Activated T-cell treated with anti-CD3 and anti-CD28 coated beads, Interleukin-2, amount 50 U/mL, for 4 hours (primary cell): ENCODE data around the gene HSPA5. TPM values are rescaled to one million over a fixed set of nuclear protein-coding genes. Genes with fewer than 3 reads are reported as not detected.
A peak's percentile ranks its signal among the peaks of the same experiment; 100 is the strongest.
"Not testable (repeated sequence)": the region's sequence is repeated elsewhere in the genome, so short reads cannot be mapped to it uniquely, and the experiment has no call there.

Experiments
- ATAC-seq, 2 donors: fragments of 200-7000 bp; cut with Tn5 transposase; one replicate each; pipeline ENCODE4 v1.10.0; 2021
- DNase-seq: peaks from one replicate; pipeline ENCODE4 v3.0.0-alpha.2; 2020
- H3K27me3 Mint-ChIP-seq: one replicate; pipeline ENCODE4 v1.8.0; 2021; ENCODE audit warnings: low read depth, mixed read lengths
- H3K36me3 Mint-ChIP-seq: one replicate; pipeline ENCODE4 v1.8.0; 2022; ENCODE audit warnings: mixed read lengths; ENCODE audit not compliant: insufficient read depth
- H3K4me1 Mint-ChIP-seq: one replicate; pipeline ENCODE4 v1.8.0; 2021; ENCODE audit warnings: low read depth, mixed read lengths
- H3K4me3 Mint-ChIP-seq: one replicate; pipeline ENCODE4 v1.8.0; 2021; ENCODE audit warnings: mild to moderate bottlenecking, moderate library complexity, mixed read lengths
- H3K9me3 Mint-ChIP-seq: one replicate; pipeline ENCODE4 v1.8.0; 2021; ENCODE audit warnings: mixed read lengths
- total RNA-seq, 3 donors: library from RNA; stranded (reverse); gene quantifications; one replicate each; pipeline ENCODE4 v1.2.1, GENCODE V29; 2021

HSPA5 gene
- total RNA-seq, 3 donors from 2014 or later: 303 to 366 (median 310) TPM

DNA sequence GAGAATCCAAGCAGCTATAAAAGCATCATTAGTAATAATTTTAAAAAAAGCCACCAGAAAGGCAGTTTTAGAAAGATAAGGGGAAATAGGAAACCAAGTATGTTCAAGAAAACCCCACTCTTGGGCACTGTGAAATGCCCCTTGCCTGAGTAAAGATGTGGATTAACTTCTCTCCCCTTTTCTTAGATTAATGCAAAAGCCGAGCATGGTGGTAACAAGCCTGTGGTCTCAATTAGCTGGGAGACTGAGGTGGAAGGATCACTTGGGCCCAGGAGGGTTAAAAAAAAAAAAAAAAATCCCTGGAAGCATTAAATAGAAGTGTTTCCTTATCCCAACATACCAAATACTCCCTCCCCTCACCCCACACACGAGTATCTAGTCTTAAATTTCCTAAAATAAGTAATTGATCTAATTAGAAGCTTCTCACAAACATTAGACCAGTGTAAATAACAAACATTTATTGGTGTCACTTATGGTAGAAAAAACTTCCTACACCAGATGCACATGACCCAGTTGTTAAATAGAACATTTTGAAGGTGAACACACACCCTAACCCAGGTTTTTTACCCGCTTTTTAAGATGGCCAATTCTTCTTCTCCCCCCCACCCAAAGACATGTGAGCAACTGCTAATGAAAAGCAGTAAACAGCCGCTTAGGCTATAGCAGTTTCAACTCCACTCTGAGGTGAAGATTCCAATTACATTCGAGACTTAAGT is 5.2 kb downstream of the HSPA5 start:
- no peak for ATAC-seq
- H3K4me1 Mint-ChIP-seq: peaks cover 45% of the 10 kb centered on the region
- DNase-seq: no peak

DNA sequence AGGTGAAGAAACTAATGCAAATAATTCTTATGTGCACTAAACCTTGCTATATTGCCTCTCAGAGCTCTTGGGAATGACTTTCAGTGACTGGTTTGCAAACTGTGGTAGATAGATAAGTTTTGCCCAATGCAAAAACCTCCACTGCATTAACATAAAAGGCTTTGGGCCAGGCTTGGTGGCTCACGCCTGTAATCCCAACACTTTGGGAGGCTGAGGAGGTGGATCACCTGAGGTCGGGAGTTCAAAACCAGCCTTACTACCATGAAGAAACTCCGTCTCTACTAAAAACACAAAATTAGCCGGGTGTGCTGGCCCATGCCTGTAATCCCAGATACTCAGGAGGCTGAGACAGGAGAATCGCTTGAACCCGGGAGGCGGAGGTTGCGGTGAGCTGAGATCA is 7.0 kb downstream of the HSPA5 start:
- not testable (repeated sequence) for H3K27me3 Mint-ChIP-seq, ATAC-seq, H3K4me3 Mint-ChIP-seq, DNase-seq, H3K9me3 Mint-ChIP-seq
- H3K36me3 Mint-ChIP-seq: peaks cover 46% of the 10 kb centered on the region
- H3K4me1 Mint-ChIP-seq: peaks cover 43% of the 10 kb centered on the region

More for the DNA sequence above, 5.2 kb downstream of the HSPA5 start:
- peaks cover 59% of the 10 kb centered on the region for H3K36me3 Mint-ChIP-seq
- H3K4me3 Mint-ChIP-seq: peak overlapping the region; percentile 99
- H3K9me3 Mint-ChIP-seq: no peaks in the 10 kb centered on the region
- no peaks in the 10 kb centered on the region for H3K27me3 Mint-ChIP-seq

DNA sequence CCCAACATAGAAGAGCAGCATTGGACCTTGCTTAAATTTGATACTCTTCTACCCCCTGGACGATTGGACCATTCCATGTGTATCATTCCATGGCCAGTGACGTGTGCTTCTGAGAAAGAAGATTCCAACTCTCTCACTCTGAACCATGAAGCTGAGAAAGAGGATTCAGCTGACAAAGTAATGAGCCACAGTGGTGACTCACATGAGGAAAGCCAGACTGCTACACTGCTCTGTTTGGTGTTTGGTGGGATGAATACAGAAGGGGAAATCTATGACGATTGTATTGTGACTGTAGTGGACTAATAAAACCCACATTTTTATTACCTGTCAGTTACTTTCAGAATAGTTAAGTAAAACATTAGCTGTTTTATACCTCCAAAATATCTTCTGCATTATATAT is 7.5 kb downstream of the HSPA5 start:
- no peaks in the 10 kb centered on the region for H3K27me3 Mint-ChIP-seq
- no peaks in the 10 kb centered on the region for H3K9me3 Mint-ChIP-seq
- H3K4me3 Mint-ChIP-seq: no peak overlapping the region
- DNase-seq (no peak), ATAC-seq (peak in 1 of 2 donors; percentile 30)
- peaks cover 42% of the 10 kb centered on the region for H3K36me3 Mint-ChIP-seq
- H3K4me1 Mint-ChIP-seq: peaks cover 39% of the 10 kb centered on the region

DNA sequence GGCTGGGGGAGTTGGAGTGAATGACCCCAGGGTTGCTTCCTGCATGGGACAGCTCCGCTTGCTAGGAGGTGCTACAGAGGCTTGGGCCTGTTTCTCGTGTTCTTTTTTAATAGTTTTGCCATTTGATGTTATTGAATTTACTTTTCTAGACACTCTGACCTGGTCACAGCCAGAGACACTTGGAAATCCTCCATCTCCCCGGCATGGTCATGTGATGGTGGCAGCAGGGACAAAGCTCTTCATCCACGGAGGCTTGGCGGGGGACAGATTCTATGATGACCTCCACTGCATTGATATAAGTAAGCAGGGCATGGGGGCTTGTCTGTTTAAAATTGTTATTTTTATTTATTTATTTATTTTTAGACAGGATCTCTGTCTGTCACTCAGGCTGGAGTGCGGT is 13.4 kb downstream of the HSPA5 start:
- DNase-seq: no peak
- Mint-ChIP-seq H3K27me3 (no peaks in the 10 kb centered on the region), H3K9me3 (no peaks in the 10 kb centered on the region), H3K36me3 (peaks cover 14% of the 10 kb centered on the region), H3K4me1 (no peaks in the 10 kb centered on the region), H3K4me3 (no peak overlapping the region)
- no peak for ATAC-seq

DNA sequence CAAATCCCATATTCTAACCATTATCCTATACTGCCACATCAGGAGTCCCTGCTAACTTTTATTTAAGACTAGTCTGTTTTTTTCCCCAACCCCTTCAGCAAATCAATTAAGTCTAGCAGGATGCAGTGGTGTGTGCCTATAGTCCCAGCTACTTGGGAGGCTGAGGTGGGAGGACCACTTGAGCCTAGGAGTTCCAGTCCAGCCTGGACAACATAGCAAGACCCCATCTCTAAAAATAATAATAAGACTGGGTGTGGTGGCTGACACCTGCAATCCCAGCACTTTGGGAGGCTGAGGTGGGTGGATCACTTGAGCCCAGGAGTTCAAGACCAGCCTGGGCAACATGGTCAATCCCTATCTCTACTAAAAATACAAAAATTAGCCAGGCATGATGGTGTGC is 16.3 kb downstream of the HSPA5 start:
- not testable (repeated sequence) for H3K9me3 Mint-ChIP-seq, H3K4me3 Mint-ChIP-seq, DNase-seq, H3K4me1 Mint-ChIP-seq, ATAC-seq, H3K27me3 Mint-ChIP-seq
- peaks cover 13% of the 10 kb centered on the region for H3K36me3 Mint-ChIP-seq

DNA sequence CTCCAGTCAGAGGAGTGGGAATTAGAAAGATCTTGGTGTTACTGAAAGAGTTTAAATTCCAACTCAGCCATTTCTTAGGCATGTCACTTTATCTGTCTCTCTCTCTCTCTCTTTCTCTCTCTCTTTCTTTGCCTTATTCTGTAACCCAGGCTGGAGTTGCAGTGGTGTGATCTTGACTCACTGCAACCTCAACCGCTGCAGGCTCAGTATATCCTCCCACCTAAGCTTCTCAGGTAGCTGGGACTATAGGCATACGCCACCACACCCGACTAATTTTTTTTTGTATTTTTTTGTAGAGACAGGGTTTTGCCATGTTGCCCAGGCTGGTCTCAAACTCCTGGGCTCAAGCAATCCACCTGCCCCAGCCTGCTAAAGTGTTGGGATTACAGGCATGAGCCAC is 22.5 kb downstream of the HSPA5 start:
- DNase-seq (no peak), ATAC-seq (no peak)
- Mint-ChIP-seq H3K4me3 (no peak overlapping the region), H3K36me3 (peaks cover 15% of the 10 kb centered on the region), H3K4me1 (no peaks in the 10 kb centered on the region), H3K27me3 (no peaks in the 10 kb centered on the region), H3K9me3 (no peaks in the 10 kb centered on the region)

DNA sequence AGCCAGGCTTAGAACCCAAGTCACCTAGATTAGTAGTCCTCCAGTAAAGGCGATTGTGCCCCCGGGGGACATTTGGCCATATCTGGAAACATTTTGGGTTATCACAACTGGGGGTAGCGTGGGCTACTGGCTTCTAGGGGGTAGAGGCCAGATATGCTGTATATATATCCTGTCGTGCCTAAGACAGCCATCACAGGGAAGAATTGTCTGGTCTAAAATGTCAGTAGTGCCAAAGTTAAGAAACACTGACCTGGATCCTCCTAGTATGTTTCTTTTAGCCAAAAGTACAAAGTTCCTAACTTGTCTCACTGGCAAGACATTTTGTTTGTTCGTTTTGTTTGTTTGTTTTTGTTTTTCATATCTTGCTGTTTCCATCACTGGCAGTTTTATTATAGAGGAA is 27.0 kb downstream of the HSPA5 start:
- H3K9me3 Mint-ChIP-seq: no peaks in the 10 kb centered on the region
- DNase-seq: no peak
- H3K36me3 Mint-ChIP-seq: peaks cover 21% of the 10 kb centered on the region
- no peak for ATAC-seq
- no peaks in the 10 kb centered on the region for H3K4me1 Mint-ChIP-seq
- no peak overlapping the region for H3K4me3 Mint-ChIP-seq
- H3K27me3 Mint-ChIP-seq: no peaks in the 10 kb centered on the region

DNA sequence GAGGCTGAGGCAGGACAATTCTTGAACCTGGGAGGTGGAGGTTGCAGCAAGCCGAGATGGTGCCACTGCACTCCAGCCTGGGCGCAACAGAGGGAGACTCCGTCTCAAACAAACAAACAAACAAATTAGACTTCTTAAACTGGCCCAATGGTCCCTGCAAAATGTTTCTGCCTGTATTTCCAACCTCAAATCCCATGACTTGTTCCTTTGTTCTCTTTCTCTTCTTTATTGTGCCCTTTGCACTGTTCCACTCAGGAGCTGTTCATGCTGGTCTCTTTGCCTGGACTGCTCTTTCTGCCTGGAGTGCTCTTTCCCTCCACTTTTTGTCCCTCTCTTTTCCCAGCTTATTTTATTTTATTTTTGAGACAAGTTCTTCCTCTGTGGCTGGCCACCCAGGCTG is 36.7 kb downstream of the HSPA5 start:
- H3K27me3 Mint-ChIP-seq: no peaks in the 10 kb centered on the region
- peaks cover 10% of the 10 kb centered on the region for H3K4me1 Mint-ChIP-seq
- H3K9me3 Mint-ChIP-seq: no peaks in the 10 kb centered on the region
- no peak for ATAC-seq
- DNase-seq: no peak
- peaks cover 32% of the 10 kb centered on the region for H3K36me3 Mint-ChIP-seq
- H3K4me3 Mint-ChIP-seq: no peak overlapping the region

DNA sequence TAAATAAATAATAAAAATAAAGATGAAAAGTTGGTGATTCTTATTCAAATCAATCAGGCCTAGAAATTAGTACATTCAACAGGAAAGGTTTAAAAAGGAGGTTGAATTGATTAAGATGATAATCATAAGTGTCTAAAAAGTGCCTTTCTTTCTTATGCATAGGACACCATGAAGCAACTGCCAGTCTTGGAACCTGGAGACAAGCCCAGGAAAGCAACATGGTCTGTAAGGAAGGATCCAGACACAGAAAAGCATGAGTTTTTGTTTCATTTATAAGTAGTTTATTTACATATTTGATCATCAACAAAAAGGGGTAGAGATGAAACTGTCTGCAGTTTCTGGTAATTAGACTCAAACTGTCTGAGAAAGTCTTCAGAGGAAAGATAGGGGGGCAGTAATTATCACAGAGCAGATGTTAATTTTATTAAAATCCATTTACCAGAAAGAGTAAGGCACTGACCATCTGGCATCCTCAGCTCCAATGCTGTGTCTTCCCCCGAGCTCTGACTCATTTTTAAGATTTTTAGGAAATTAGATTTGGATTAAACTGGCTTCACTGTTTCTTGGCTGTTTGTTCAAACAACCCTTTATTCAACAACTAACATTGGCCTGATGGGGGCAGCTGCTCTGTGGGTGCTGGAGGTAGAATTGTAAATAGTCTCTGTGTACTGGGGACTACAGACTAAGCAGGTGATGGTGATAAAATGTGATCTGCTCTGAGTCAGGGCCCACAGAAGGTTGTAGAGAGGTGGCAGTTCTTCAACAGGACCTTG is 38.1 kb downstream of the HSPA5 start:
- Mint-ChIP-seq H3K9me3 (no peaks in the 10 kb centered on the region), H3K36me3 (peaks cover 28% of the 10 kb centered on the region), H3K4me1 (peaks cover 13% of the 10 kb centered on the region), H3K4me3 (no peak overlapping the region), H3K27me3 (no peaks in the 10 kb centered on the region)
- ATAC-seq: no peak
- DNase-seq: no peak

DNA sequence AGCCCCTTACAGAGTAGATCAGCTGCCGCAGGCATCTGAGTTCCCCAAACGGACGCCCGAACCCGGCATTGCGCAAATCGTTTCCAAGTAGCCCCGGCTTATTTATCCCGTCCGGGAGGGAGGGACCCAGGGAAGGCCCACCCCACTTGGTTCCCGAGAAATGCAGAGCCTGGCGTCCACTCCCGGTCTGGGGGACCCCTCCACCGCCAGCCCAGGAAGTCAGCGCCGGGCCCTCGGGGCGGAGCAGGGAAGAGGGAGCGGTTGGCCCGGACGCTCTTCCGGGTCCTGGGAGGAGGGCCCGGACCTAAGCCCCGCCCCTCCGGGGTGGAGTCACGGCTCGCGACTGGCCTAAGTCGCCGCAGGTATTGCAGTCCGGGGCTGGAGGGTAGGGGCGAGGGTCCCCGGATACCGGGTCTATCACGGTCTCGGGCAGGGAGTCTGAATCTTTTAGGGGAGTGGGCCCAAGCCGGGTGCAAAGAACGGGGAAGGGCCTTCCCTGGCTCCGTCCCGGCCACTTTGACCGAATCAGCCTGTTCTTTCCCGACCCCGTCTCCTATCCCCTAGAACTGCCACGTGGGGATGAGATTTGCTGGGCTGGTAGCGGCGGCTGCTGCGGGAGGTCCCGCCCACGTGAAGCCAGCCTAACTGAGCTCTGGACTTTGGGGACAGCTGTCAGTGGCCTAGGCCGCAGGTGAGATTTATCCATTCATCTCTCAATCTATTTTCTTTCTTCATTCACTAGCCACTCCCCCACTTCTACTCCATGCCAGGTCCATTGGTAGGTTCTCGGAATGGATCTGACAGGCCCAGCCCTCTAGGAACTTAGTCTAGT is 40.7 kb downstream of the HSPA5 start, which contains the start of gene RABEPK:
Gene RABEPK, plus strand, starts transcription at position 327 of the 832 bp plus-strand sequence. CDS start 2,472 bp downstream, outside the sequence.
- Mint-ChIP-seq H3K9me3 (no peaks in the 10 kb centered on the region), H3K27me3 (no peaks in the 10 kb centered on the region), H3K4me3 (peak within 1 kb of the TSS; percentile 94), H3K36me3 (peaks cover 13% of the 10 kb centered on the region), H3K4me1 (peaks cover 28% of the 10 kb centered on the region)
- ATAC-seq: peak; percentile 99 to 100
- peak; percentile 87 for DNase-seq

DNA sequence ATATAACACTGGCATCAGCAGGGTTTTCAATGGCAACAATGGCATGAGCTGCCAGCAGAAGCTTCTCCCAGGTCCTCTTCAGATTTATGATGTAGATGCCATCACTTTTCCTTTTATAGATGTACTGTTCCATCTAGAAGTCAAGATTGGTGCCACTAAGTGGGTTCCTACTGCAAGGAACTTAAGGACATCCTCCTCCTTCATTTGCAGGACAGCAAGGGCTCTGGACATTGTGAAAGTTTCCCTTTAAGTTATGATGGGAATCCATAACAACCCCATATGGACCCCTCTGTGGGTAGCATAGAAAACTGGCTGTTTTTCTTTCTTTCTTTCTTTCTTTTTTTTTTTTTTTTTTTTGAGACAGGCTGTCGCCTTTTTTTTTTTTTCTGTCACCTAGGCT is 45.6 kb downstream of the HSPA5 start:
- not testable (repeated sequence) for ATAC-seq, H3K4me3 Mint-ChIP-seq, DNase-seq, H3K9me3 Mint-ChIP-seq, H3K36me3 Mint-ChIP-seq, H3K27me3 Mint-ChIP-seq
- H3K4me1 Mint-ChIP-seq: peaks cover 57% of the 10 kb centered on the region

DNA sequence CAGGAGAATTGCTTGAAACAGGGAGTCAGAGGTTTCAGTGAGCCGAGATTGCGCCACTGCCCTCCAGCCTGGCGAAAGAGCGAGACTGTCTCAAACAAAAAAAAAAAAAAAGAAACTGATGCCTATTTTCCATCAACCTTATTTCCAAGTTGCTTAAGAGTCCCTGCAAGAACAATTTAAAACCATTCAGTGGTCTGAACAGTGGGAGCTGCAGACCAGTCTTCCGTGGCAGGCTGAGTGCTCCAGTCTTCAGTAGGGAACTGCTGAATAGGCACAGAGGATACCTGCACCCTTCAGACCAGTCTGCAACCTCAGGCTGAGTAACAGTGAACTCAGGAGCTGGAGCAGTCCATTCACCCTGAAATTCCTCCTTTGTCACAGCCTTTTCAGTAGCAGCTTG is 46.7 kb downstream of the HSPA5 start:
- H3K4me1 Mint-ChIP-seq: peaks cover 60% of the 10 kb centered on the region
- not testable (repeated sequence) for H3K9me3 Mint-ChIP-seq, H3K36me3 Mint-ChIP-seq, H3K27me3 Mint-ChIP-seq, DNase-seq, ATAC-seq
- H3K4me3 Mint-ChIP-seq: peak overlapping the region; percentile 60

DNA sequence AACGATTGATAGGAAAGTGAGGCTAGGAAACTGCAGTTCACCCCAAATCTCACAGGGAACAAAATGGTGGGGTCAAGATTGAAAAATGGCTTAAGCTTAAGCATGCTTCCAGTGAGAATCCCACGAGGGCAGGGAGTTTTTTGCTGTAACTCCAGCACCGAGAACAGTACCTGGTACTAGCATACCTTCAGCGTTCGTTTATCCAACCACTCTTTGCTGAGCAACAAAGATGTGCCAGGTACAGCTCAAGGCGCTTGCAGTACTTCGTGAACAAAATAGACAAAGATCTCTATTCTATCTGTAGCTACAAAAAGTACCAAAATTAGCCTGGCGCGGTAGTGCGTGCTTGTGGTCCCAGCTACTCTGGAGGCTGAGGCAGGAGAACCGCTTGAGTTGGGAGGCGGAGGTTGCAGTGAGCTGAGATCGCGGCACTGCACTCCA is 50.8 kb downstream of the HSPA5 start:
- Mint-ChIP-seq H3K4me3 (peak overlapping the region; percentile 93), H3K27me3 (no peaks in the 10 kb centered on the region), H3K4me1 (peaks cover 60% of the 10 kb centered on the region), H3K9me3 (no peaks in the 10 kb centered on the region), H3K36me3 (no peaks in the 10 kb centered on the region)
- DNase-seq (no peak), ATAC-seq (peak in 1 of 2 donors; percentile 3)
